Measurements from ENCODE around the gene OR1I1. TPM values are rescaled to one million over a fixed set of nuclear protein-coding genes. Genes with fewer than 3 reads are reported as not detected.
"Not testable (repeated sequence)": the region's sequence is repeated elsewhere in the genome, so short reads cannot be mapped to it uniquely, and the experiment has no call there.

The OR1I1 gene
- total RNA-seq, 1 donor from 2014 or later: not detected

DNA sequence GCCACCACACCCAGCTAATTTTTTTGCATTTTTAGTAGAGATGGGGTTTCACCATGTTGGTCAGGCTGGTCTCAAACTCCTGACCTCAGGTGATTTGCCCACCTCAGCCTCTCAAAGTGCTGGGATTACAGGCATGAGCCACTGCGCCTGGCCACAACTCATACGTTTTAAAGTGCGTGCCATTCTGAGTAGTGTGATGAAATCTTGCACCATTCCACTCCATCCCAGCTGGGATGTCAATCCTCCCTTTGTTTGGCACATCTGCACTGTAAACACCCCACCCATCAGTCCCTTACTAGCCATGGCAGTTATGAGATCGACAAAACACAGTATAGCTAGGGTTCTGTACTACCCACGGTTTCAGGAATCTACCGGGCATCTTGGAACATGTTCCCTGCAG, 16.0 kb downstream of the OR1I1 start:
- DNase-seq (ENCODE audit: low spot score): not testable (repeated sequence)

DNA sequence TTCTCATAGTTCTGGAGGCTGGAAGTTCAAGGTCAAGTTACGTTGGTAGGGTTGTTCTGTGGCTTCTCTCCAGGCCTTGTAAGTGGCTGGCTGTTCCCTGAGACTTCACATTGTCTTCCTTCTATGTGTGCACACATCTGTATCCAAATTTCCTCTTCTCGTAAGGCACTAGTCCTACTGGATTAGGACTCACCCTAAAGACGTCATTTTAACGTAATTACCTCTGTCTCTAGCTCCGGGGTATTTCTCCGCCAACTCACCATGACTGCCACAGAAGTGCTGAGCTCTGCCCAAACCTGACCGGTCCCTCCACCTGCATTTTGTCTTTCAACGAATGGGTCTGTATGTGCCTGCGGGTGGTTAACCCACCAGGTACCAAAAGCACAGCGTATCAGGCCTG, 16.4 kb downstream of the OR1I1 start:
- DNase-seq (ENCODE audit: low spot score): no peak

DNA sequence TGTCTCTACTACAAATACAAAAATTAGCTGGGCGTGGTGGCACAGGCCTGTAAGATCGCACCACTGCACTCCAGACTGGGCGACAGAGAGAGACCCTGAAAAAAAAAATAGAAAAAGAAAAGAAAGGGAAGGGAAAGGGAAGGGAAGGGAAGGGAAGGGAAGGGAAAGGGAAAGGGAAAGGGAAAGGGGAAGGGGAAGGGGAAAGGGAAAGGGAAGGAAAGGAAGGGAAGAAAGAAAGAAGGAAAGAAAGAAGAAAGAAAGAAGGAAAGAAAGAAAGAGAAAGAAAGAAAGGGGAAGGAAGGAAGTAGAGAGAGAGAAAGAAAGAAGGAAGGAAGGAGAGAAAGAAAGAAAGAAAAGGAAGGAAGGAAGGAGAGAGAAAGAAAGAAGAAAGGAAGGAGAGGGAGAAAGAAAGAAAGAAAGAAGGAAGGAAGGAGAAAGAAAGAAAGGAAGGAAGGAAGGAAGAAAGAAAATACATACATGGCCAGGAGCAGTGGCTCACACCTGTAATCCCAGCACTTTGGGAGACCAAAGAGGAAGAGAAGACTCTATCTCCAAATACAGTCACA, 17.1 kb downstream of the OR1I1 start:
- DNase-seq (ENCODE audit: low spot score): no peak

DNA sequence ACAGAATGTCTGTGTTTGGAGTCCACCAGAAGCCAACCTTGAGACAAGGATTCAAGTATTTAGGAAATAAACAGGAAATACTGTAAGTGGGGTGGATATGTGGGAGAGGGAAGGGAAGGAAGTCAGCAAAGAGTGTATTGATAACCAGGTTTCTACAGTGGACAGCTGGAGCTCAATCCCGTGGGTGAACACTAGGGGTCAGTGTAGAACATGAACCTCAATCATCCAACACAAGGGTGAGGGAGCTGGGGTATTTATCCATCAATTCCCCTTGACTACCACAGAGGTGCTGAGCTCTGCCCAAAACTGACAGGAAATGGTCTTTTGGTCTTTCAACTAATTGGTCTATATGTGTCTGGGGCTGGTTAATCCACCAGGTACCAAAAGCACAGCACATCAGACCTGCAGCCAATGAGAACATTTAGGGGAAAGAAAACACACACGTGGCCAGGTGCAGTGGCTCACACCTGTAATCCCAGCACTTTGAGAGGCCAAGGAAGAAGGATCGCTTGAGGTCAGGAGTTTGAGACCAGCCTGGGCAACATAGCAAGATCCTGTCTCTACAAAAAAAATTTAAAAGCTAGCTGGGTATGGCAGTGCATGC, 19.6 kb downstream of the OR1I1 start:
- peak; percentile 29 for DNase-seq (ENCODE audit: low spot score)

DNA sequence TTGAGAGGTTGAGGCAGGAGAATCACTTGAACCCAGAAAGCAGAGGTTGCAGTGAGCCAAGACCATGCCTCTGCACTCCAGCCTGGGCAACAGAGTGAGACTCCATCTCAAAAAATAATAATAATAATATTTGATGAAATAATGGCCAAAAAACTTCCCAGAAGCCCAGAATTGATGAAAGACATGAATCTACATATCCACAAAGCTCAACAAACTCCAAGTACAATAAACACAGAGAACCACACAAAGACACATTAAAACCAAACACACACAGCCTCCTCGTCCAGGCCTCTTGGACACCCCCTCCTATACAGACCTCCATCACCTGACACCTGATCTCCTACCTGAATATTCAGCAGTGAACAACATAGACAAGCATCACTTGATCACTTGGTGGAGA, 22.0 kb downstream of the OR1I1 start:
- no peak for DNase-seq (ENCODE audit: low spot score)

DNA sequence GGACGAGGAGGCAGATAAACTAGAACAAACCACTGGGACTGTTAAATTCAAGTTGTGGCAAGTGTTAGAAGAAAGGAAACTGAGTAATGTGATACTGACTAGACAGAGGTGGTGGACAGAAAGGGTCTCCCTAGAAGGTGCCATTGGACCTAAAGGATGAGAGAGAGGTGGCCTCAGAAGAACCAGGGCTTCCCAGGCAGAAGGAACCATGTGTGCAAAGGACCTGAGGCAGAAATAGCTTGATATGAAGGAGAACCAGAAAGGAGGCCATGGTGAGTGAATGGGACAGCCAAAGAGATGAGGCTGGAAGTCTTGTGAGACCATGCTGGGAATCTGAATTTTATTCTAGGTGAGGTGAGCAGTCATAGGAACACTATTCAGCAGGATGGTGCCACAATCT, 22.4 kb downstream of the OR1I1 start:
- DNase-seq (ENCODE audit: low spot score): no peak

DNA sequence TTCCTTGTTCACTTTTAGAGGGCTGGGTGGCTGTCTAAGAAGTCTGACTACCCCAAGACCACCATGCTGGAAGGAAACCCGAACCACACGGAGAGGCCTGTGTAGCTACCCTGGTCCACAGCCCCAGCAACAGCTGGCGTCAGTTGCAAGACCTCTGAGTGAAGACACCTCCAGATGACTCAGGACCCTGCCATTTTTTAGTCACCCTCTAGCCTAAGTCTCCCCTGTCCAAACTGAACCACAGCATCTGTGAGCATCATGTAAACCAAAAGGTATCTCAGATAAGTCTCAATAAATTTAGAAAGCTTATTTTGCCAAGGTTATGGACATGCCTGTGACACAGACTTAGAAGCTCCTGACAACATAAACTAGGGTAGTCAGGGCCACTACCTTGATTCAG, 23.0 kb downstream of the OR1I1 start:
- no peak for DNase-seq (ENCODE audit: low spot score)

DNA sequence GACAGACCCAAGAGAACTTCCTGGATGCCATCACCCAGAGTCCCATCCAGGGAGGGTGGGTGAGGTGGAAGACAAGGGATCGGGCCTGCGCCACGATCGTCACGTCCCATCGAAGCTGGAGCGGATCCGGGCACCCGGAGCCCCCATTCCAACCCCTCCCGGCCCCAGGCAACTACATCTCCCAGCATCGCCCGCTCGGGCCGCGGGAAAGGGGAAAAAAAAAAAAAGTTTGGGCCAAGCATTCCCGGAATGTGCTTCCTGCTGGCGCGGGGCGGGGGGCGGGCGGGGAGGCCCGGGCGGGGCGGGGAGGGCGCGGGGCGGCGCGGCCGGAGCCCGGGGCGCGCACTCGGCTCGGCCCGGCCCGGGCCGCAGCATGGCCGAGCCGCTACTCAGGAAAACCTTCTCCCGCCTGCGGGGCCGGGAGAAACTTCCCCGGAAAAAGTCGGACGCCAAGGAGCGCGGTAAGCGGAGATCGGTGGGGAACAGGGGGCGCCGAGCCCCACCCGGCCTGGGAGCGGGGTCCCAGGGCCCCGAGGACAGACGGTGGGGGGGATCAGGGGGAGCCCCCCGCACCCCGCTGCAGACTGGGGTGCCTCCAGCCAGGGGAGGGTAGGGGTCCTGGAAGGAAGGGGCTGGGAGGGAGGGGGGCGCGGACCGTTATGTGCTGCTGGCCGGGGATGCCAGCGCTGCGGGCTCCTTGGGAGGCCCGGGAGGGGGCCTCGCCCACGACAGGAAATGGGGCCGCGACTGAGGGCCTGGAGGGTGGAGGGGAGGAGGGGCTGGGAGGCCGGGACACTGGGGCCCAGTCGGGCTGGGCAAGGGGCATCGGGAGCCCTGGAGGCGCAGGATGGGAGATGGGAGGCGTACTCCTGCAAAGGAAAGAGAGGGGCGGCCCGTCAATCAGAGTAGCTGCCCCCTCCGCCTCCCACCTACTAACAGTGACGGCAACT, 25.3 kb downstream of the OR1I1 start, which contains the start of gene SYDE1:
SYDE1 (plus strand) TSS at position 341 of the 950 bp plus-strand sequence; CDS start at position 374, 33 bp downstream.
- peak; percentile 26 for DNase-seq (ENCODE audit: low spot score)

DNA sequence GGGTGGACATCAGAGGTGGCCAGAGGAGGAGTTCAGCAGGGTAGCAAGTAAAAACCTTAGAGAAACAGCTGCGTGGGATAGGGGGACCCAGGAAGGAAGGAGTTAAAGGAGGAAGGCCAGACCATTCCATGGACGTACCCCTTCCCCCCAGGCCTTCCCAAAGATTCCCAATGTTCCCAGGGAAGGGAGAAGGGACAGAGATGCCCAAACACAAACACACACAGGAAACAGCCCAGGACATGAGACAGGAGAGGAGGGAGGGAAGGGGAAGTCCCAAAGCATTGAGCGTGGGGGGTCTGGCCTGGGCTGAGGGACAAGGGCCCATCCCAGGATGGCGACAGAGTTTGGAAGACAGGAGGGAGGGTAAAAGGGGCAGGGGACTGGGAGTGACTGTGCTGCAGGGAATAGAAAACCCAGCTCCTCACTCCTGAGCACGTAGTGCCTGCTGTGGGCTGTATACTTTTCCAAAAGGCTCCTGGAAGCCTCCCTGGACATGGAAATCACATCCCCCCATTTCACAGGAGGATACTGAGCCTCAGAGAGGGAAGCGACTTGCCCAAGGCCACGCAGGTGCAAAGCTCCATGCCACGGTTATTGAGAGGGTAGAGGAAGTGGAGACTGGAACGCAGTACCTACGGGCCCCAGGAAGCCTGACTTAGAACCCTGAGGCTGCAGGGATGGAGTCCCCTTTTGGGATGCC, 26.3 kb downstream of the OR1I1 start:
- DNase-seq (ENCODE audit: low spot score): no peak

DNA sequence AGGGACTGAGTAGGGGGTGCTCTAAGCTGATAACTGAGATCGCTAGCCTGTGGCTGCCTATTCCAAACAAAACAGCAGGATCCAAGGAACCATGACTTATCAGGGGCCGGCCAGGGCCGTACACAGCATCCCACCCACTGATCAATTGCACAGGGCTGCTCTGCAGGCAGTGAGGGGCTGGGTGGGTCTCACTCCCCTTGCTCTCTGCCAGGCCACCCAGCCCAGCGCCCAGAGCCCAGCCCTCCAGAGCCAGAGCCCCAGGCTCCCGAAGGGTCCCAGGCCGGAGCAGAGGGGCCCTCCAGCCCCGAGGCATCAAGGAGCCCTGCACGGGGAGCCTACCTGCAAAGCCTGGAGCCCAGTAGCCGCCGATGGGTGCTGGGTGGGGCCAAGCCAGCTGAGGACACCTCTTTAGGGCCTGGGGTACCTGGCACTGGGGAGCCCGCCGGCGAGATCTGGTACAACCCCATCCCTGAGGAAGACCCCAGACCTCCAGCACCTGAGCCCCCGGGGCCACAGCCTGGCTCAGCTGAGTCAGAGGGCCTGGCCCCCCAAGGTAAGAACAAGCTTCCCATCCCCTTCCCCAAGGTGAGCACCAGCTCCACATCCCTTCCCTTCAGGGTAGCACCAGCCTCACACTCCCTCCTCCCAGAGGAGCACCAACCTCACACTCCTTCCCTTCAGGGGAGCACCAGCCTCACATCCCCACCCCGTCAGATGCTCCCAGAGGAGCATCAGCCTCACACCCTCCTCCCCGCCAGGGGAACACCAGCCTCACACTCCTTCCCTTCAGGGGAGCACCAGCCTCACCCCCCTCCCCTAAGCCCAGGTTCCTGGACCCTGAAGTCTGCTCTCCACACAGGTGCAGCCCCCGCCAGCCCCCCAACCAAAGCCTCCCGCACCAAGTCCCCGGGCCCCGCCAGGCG, 27.1 kb downstream of the OR1I1 start:
- no peak for DNase-seq (ENCODE audit: low spot score)

DNA sequence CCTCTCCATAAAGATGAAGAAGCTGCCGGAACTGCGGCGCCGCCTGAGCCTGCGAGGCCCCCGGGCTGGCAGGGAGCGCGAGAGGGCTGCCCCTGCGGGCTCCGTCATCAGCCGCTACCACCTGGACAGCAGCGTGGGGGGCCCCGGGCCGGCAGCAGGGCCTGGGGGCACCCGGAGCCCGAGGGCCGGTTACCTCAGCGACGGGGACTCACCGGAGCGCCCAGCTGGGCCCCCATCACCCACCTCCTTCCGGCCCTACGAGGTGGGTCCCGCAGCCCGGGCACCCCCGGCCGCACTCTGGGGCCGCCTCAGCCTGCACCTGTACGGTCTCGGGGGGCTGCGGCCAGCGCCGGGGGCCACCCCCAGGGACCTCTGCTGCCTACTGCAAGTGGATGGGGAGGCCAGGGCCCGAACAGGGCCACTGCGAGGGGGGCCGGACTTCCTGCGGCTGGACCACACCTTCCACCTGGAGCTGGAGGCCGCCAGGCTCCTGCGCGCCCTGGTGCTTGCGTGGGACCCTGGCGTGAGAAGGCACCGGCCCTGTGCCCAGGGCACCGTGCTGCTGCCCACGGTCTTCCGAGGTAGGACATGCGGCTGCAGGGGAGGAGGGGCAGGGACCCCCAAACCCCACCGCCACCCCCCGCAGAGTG, 27.9 kb downstream of the OR1I1 start:
- DNase-seq (ENCODE audit: low spot score): no peak

DNA sequence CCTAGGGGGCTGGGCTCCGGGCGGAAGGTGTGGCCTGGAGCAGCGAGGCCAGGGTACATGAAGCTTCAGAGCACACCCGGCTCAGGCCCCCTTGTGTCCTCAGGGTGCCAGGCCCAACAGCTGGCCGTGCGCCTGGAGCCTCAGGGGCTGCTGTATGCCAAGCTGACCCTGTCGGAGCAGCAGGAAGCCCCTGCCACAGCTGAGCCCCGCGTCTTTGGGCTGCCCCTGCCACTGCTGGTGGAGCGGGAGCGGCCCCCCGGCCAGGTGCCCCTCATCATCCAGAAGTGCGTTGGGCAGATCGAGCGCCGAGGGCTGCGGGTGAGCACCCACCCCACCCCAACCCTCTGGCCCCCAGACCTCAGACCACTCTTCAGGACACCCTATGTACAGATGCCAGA, 28.4 kb downstream of the OR1I1 start:
- DNase-seq (ENCODE audit: low spot score): no peak

DNA sequence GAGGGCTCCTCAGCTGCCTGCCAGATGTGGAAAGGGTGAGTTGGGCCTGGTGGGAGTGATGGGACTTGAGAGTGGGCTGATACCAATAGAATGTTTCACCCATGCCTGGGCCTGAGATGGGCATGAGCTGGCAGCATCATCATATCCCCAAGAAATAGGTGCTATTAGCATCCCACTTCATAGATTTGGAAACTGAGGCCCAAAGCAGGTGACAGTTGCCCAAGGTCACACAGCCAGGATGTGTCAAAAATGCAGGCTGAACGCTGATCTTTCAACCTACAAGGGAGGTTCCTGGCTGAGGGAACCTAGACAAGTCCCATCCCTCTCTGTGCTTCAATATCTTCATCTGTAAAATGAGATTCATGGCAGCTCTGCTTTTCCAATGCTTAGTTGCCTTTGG, 29.7 kb downstream of the OR1I1 start:
- no peak for DNase-seq (ENCODE audit: low spot score)

DNA sequence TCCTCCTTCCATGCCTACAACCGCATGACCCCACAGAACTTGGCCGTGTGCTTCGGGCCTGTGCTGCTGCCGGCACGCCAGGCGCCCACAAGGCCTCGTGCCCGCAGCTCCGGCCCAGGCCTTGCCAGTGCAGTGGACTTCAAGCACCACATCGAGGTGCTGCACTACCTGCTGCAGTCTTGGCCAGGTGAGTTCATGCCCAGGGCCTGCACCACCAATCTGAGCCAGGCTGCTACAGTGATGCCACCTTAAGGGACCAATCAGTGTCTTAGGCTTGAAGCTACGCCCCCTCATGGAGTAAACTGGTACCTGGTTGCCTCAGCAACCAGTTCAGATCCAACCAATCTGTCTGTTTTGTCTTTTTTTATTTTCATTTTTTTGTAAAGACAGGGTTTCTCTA, 30.4 kb downstream of the OR1I1 start:
- DNase-seq (ENCODE audit: low spot score): no peak

DNA sequence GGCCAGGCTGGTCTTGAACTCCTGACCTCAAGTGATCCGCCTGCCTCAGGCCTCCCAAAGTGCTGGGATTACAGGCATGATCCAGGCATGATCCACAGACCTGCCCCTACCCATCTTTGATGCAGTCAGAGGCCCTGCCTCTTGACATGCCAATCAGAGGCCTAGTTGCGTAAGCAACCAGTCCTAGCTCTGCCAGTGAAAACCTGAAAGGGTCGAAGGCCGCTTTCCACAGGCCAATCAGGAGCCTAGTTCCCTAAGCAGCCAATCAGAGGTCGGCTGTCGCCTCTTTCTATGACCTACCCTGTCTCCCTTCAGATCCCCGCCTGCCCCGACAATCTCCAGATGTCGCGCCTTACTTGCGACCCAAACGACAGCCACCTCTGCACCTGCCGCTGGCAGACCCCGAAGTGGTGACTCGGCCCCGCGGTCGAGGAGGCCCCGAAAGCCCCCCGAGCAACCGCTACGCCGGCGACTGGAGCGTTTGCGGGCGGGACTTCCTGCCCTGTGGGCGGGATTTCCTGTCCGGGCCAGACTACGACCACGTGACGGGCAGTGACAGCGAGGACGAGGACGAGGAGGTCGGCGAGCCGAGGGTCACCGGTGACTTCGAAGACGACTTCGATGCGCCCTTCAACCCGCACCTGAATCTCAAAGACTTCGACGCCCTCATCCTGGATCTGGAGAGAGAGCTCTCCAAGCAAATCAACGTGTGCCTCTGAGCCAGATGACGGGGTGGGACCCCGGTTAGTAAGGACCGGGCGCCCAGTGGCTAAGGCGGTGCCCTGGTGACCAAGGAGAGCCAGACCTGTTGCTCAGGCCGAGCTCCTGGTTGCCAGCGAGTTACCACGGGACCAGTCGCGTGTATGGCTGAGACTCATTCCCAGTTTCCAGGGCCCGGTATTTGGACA, 31.5 kb downstream of the OR1I1 start:
- DNase-seq (ENCODE audit: low spot score): no peak

DNA sequence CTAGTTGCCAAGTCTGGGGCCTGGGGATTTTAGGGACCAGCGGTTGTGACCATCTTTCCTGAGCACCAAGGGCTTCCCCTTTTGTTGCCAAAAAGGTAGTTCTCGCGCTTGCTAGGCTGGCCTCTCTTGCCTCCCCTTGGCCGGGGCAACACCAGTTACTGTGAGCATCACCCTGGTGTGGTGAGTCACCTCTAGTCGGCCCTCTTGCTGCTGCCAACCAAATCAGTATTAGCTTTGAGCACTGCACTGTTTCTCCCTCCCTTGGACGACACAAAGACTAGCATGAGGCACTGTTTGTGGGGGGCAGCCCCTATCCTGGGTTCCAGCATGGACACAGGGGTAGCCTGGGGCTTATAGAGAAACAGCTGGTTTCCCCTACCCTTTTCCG, 32.1 kb downstream of the OR1I1 start:
- DNase-seq (ENCODE audit: low spot score): no peak

DNA sequence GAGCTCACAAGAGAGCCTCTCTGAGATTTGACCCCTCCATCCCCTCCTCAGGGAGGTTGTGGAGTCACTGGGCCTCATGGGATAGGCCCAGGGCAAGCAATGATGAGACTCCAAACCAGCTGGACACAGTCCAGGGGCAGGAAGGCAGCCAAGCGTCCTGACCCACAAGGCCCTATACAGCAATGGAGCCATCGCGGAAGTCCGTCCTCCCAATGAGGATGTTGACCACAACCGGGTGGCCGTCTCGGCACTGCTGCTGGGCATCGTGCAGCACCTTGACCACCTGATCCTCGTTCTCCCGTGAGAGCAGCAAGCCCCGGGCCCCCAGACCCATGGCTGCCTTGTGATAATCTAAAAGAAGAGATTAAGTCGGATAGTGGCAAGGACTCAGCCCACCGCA, 33.1 kb downstream of the OR1I1 start:
- peak; percentile 35 for DNase-seq (ENCODE audit: low spot score)

DNA sequence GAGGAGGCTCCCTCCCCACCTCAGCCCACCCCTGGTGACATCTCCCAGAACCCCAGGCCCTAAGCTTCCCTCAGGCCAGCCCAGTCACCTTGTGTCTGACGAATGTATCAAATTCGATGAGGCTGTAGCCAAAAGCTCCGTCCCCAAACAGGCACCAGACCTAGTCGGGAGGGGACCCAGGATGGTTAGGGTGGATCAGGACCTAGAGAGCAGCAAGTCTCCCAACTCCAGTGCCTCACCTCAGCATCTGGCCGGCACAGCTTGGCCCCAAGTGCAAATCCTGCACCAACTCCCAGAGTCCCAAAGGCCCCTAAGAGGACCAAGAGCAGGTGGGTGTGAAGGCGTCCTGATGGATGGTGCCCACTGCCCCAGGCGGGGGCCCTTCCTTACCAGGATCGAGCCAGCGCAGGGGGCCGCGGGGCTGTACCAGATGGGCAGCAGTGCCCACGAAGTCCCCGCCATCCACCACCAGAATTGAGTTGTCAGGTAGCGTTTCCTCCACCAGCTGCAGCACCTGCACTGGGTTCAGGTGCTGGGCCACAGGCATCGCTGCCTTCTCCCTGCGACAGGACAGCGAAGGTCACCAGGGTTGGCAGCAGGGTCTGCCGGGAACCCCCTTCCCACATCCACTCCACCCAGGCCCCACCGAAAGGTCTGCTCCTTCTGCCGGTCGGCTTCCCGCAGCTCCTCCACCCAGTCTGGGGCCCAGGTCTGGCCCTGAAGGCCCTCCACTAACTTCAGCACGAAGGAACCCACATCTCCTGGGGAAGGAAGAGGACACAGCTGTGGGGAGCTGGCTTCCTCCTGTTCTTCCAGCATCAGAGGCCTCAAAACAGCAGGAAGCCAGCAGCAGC, 34.0 kb downstream of the OR1I1 start:
- no peak for DNase-seq (ENCODE audit: low spot score)

DNA sequence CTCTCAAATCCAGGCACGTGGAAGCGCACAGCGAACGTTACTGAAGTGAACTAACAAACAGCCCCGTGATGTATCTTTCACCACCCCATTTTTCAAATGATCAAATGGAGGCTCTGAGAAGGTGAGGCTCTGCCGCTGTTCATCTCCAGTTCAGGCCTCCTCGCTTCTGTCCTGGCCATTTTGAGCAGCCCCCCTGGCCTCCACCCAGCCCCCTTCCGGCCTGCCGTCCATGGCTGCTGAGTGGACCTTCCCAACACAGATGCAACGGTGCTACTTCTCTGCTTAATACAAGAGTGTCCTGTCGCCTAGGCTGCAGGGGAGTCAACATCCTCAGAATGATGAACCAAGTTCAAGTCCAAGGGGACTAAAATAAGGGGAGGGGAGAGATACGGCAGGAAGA, 34.8 kb downstream of the OR1I1 start:
- no peak for DNase-seq (ENCODE audit: low spot score)

All from mucosa of gallbladder (tissue), 1 donor.